SK-N-SH (cell line): ENCODE results near the gene PHKB. TPM values are rescaled to one million over a fixed set of nuclear protein-coding genes. Genes with fewer than 3 reads are reported as not detected.

Experiments used
- CTCF ChIA-PET: fragments of 300-600, 350-600 bp; formaldehyde crosslinking; extraction: SDS; loops from one replicate; lab custom pipeline; 2021; lab: Yijun Ruan, JAX
- POLR2A ChIA-PET: fragments of 350-600 bp; sonication (Branson Sonifier 250); formaldehyde crosslinking; extraction: SDS; loops from one replicate; lab custom pipeline; 2020; ENCODE audit warnings: antibody characterized with exemption, inconsistent platforms; lab: Yijun Ruan, JAX
- DNase-seq: peaks from one replicate; pipeline ENCODE4 v3.0.0; 2012
- H2AFZ ChIP-seq: fragments of 200-600 bp; sonication (generic); 2 replicates; pipeline ENCODE4 v1.8.1; 2016; ENCODE audit warnings: antibody characterized with exemption, mild to moderate bottlenecking, low read depth
- H3F3A ChIP-seq: fragments of 200-600 bp; sonication (generic); replicated peaks from 2 replicates; pipeline ENCODE3; 2016; ENCODE audit warnings: antibody characterized with exemption, mild to moderate bottlenecking; ENCODE audit not compliant: insufficient read depth
- H3K27ac ChIP-seq, 2 experiments: fragments of 200-500 bp in 1 of 2; fragments of 200-600 bp in 1 of 2; sonication (Bioruptor generic) in 1 of 2; sonication (generic), shearing (Covaris generic) in 1 of 2; 2 replicates each; pipeline versions ENCODE4 v1.5.1 to v1.6.1; 2014 to 2016; ENCODE audit warnings: low read depth in 2 of 2, inconsistent platforms in 1 of 2, low read length in 1 of 2, mild to moderate bottlenecking in 1 of 2, mixed read lengths in 1 of 2
- H3K27me3 ChIP-seq: fragments of 200-600 bp; sonication (generic), shearing (Covaris generic); 2 replicates; pipeline ENCODE4 v1.6.1; 2016; ENCODE audit warnings: mixed run types; ENCODE audit not compliant: insufficient read depth
- H3K36me3 ChIP-seq, 2 experiments: fragments of 200-500 bp in 1 of 2; fragments of 200-600 bp in 1 of 2; sonication (Bioruptor generic) in 1 of 2; sonication (generic) in 1 of 2; replicated peaks in 1 of 2; 2 replicates each; pipeline versions ENCODE3 to v1.5.1; 2014 to 2016; ENCODE audit warnings: low read length in 1 of 2, mild to moderate bottlenecking in 1 of 2; ENCODE audit not compliant: insufficient read depth in 2 of 2, control insufficient read depth in 1 of 2
- H3K4me1 ChIP-seq, 2 experiments: fragments of 200-500 bp in 1 of 2; fragments of 200-600 bp in 1 of 2; sonication (Bioruptor generic) in 1 of 2; sonication (generic), shearing (Covaris generic) in 1 of 2; 2 replicates each; pipeline versions ENCODE4 v1.5.1 to v1.6.1; 2014 to 2016; ENCODE audit warnings: low read depth in 1 of 2, low read length in 1 of 2, mixed run types in 1 of 2; ENCODE audit not compliant: insufficient read depth in 2 of 2, control insufficient read depth in 1 of 2
- H3K4me2 ChIP-seq: fragments of 200-600 bp; sonication (generic), shearing (Covaris generic); 2 replicates; pipeline ENCODE4 v1.6.1; 2017; ENCODE audit warnings: mixed run types
- H3K4me3 ChIP-seq, 2 experiments: fragments of 200-500 bp in 1 of 2; fragments of 200-600 bp in 1 of 2; sonication (Bioruptor generic) in 1 of 2; sonication (generic), shearing (Covaris generic) in 1 of 2; 2 replicates each; pipeline versions ENCODE4 v1.5.1 to v1.8.1; 2014 to 2016; ENCODE audit warnings: low read depth in 2 of 2, inconsistent platforms in 1 of 2, low read length in 1 of 2, mild to moderate bottlenecking in 1 of 2, mixed read lengths in 1 of 2, moderate library complexity in 1 of 2
- H3K79me2 ChIP-seq: fragments of 200-600 bp; sonication (generic); 2 replicates; pipeline ENCODE4 v1.8.1; 2017; ENCODE audit warnings: mild to moderate bottlenecking; ENCODE audit not compliant: insufficient read depth
- H3K9ac ChIP-seq: fragments of 200-600 bp; sonication (generic); 2 replicates; pipeline ENCODE4 v1.6.1; 2017; ENCODE audit warnings: mixed run types
- H3K9me2 ChIP-seq: fragments of 200-600 bp; sonication (generic); 2 replicates; pipeline ENCODE4 v1.6.1; 2017; ENCODE audit warnings: mixed run types
- H3K9me3 ChIP-seq: fragments of 200-600 bp; sonication (generic); 2 replicates; pipeline ENCODE4 v1.6.1; 2017; ENCODE audit warnings: mixed run types, mild to moderate bottlenecking, moderate library complexity
- H4K20me1 ChIP-seq: fragments of 200-600 bp; sonication (generic); 2 replicates; pipeline ENCODE4 v1.6.1; 2017; ENCODE audit warnings: mild to moderate bottlenecking, mixed run types; ENCODE audit not compliant: insufficient read depth
- CHD2 ChIP-seq: fragments of 150-350 bp; IDR thresholded peaks from 2 replicates; pipeline ENCODE4 v1.6.1; 2018; ENCODE audit warnings: low read length; ENCODE audit not compliant: partially characterized antibody
- ELF1 ChIP-seq: IDR thresholded peaks from 2 replicates; pipeline ENCODE4 v1.4.0; 2012
- EP300 ChIP-seq, 2 experiments: IDR thresholded peaks; 2 replicates each; pipeline versions ENCODE4 v1.4.0 to v1.6.1; 2012; ENCODE audit warnings: borderline replicate concordance in 1 of 2, low read depth in 1 of 2, low read length in 1 of 2
- EZH2phosphoT487 ChIP-seq: fragments of 200-600 bp; sonication (generic); IDR thresholded peaks from 2 replicates; pipeline ENCODE4 v1.6.1; 2017; ENCODE audit warnings: low read depth, mixed run types, mild to moderate bottlenecking, antibody characterized with exemption, moderate library complexity, borderline replicate concordance
- FOXJ3 ChIP-seq: sonication (generic); formaldehyde crosslinking; IDR thresholded peaks from 2 replicates; pipeline ENCODE4 v1.5.1; 2020; ENCODE audit warnings: mild to moderate bottlenecking, missing genetic modification reagents
- GABPA ChIP-seq: IDR thresholded peaks from 2 replicates; pipeline ENCODE4 v1.4.0; 2012; ENCODE audit warnings: low read depth, mild to moderate bottlenecking
- NFIC ChIP-seq: IDR thresholded peaks from 2 replicates; pipeline ENCODE4 v1.4.0; 2012; ENCODE audit warnings: borderline replicate concordance
- NRF1 ChIP-seq: IDR thresholded peaks from 2 replicates; pipeline ENCODE4 v1.6.1; 2012; ENCODE audit warnings: low read depth, mild to moderate bottlenecking, low read length
- POLR2AphosphoS5 ChIP-seq: IDR thresholded peaks from 2 replicates; pipeline ENCODE4 v1.6.1; 2012; ENCODE audit warnings: low read depth, low read length
- RFX5 ChIP-seq: IDR thresholded peaks from 2 replicates; pipeline ENCODE4 v1.6.1; 2012; ENCODE audit warnings: mild to moderate bottlenecking, improper control_type of control experiment, low read length
- SIN3A ChIP-seq: IDR thresholded peaks from 2 replicates; pipeline ENCODE4 v1.6.1; 2012; ENCODE audit warnings: low read depth, mild to moderate bottlenecking, low read length, moderate library complexity, borderline replicate concordance
- SMC3 ChIP-seq: IDR thresholded peaks from 2 replicates; pipeline ENCODE4 v1.6.1; 2012; ENCODE audit warnings: low read depth, low read length, improper control_type of control experiment
- TEAD4 ChIP-seq: IDR thresholded peaks from 2 replicates; pipeline ENCODE4 v1.4.0; 2012; ENCODE audit warnings: mild to moderate bottlenecking, borderline replicate concordance; ENCODE audit not compliant: insufficient read depth
- YY1 ChIP-seq: IDR thresholded peaks from 2 replicates; pipeline ENCODE4 v1.4.0; 2012; ENCODE audit warnings: low read depth, mild to moderate bottlenecking
- WGBS: methylation state at CpG from one replicate; pipeline ENCODE4 v1.1.6; 2017; ENCODE audit warnings: low lambda C conversion rate; 5-methylcytosine and 5-hydroxymethylcytosine counted together
- polyA plus RNA-seq, 3 experiments: library from polyadenylated mRNA; depleted of rRNA; stranded (reverse); fragments of >200 nt; gene quantifications; 2 replicates each; pipeline ENCODE4 v1.2.3, GENCODE V29; 2012
- TF ChIP-seq, protein P1 (sequence below): IDR thresholded peaks from 2 replicates; pipeline ENCODE4 v1.4.0; 2012; ENCODE audit warnings: low read depth, borderline replicate concordance
- TF ChIP-seq, protein P2 (sequence below): IDR thresholded peaks from 2 replicates; pipeline ENCODE4; 2012
- TF ChIP-seq, protein P3 (sequence below): fragments of 150-350 bp; IDR thresholded peaks from 2 replicates; pipeline ENCODE4 v1.6.1; 2016; ENCODE audit warnings: mild to moderate bottlenecking, low read depth, low read length
- TF ChIP-seq, protein P4 (sequence below): IDR thresholded peaks from 2 replicates; pipeline ENCODE4 v1.4.0; 2012; ENCODE audit warnings: low read depth, borderline replicate concordance
- TF ChIP-seq, protein P5 (sequence below): fragments of 150-350 bp; IDR thresholded peaks from 2 replicates; pipeline ENCODE4 v1.6.1; 2017; ENCODE audit warnings: antibody characterized with exemption, low read length, low read depth, borderline replicate concordance
- TF ChIP-seq, protein P6 (sequence below): fragments of 200-600 bp; sonication (generic); IDR thresholded peaks from 2 replicates; pipeline ENCODE4 v1.6.1; 2017; ENCODE audit warnings: antibody characterized with exemption, mild to moderate bottlenecking, moderate library complexity

The PHKB gene
- polyA plus RNA-seq, 1 of the 3 experiments (the other 2 are of a cell fraction) = 20.8 TPM

DNA sequence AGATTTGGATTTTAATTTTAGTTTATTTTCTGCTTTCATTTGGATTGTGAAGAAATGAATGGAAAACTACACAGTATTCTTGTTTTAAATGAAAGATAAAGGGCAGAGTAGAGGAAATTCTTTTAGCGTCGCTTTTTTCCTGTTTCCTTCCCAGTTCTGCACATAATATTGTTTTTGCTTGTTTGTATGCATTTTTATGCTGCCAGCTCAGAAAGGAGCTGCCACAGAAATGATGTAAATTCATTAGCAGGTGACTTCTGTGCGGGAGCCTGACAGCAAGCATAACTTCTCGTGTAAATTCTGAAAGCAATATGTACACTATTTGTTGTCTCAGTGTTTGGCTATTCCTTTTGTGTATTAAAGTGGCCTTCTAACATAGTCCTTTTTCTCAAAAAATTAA lies 234.6 kb downstream of the PHKB start:
- H3K4me3 ChIP-seq = no peak overlapping the region
- no peaks in the 10 kb centered on the region for H3K9me3 ChIP-seq
- DNase-seq = no peak
- H3K36me3 ChIP-seq = peaks cover 25 to 52% of the 10 kb centered on the region in 2 experiments
- CTCF ChIA-PET = no interaction called here
- no peak overlapping the region for H3K4me2 ChIP-seq
- POLR2A ChIA-PET = no interaction called here
- H3F3A ChIP-seq = no peaks in the 10 kb centered on the region
- no peak overlapping the region for H3K27ac ChIP-seq
- no peaks in the 10 kb centered on the region for H3K27me3 ChIP-seq
- H3K4me1 ChIP-seq = no peaks in the 10 kb centered on the region
- TF ChIP-seq POLR2AphosphoS5 (no peak), EZH2phosphoT487 (no peak), SMC3 (no peak), RFX5 (no peak), NFIC (no peak), CHD2 (no peak), ELF1 (no peak), SIN3A (no peak), NRF1 (no peak), TEAD4 (no peak), GABPA (no peak), FOXJ3 (no peak), YY1 (no peak), EP300 (IDR thresholded peaks at IDR 0.05; ENCODE audit: borderline replicate concordance in 1 of 2, low read depth in 1 of 2, low read length in 1 of 2) (no peak)
- TF ChIP-seq, protein P1, sequence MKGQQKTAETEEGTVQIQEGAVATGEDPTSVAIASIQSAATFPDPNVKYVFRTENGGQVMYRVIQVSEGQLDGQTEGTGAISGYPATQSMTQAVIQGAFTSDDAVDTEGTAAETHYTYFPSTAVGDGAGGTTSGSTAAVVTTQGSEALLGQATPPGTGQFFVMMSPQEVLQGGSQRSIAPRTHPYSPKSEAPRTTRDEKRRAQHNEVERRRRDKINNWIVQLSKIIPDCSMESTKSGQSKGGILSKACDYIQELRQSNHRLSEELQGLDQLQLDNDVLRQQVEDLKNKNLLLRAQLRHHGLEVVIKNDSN = no peak
- TF ChIP-seq, protein P2, sequence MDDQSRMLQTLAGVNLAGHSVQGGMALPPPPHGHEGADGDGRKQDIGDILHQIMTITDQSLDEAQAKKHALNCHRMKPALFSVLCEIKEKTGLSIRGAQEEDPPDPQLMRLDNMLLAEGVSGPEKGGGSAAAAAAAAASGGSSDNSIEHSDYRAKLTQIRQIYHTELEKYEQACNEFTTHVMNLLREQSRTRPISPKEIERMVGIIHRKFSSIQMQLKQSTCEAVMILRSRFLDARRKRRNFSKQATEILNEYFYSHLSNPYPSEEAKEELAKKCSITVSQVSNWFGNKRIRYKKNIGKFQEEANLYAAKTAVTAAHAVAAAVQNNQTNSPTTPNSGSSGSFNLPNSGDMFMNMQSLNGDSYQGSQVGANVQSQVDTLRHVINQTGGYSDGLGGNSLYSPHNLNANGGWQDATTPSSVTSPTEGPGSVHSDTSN = no peak
- TF ChIP-seq, protein P3, sequence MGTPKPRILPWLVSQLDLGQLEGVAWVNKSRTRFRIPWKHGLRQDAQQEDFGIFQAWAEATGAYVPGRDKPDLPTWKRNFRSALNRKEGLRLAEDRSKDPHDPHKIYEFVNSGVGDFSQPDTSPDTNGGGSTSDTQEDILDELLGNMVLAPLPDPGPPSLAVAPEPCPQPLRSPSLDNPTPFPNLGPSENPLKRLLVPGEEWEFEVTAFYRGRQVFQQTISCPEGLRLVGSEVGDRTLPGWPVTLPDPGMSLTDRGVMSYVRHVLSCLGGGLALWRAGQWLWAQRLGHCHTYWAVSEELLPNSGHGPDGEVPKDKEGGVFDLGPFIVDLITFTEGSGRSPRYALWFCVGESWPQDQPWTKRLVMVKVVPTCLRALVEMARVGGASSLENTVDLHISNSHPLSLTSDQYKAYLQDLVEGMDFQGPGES = no peak
- H2AFZ ChIP-seq = no peak overlapping the region
- 98% methylated on average over 4 of the region's 4 CpGs for WGBS
- no peaks in the 10 kb centered on the region for H3K79me2 ChIP-seq
- H4K20me1 ChIP-seq = no peaks in the 10 kb centered on the region
- no peak overlapping the region for H3K9ac ChIP-seq
- H3K9me2 ChIP-seq = no peaks in the 10 kb centered on the region

DNA sequence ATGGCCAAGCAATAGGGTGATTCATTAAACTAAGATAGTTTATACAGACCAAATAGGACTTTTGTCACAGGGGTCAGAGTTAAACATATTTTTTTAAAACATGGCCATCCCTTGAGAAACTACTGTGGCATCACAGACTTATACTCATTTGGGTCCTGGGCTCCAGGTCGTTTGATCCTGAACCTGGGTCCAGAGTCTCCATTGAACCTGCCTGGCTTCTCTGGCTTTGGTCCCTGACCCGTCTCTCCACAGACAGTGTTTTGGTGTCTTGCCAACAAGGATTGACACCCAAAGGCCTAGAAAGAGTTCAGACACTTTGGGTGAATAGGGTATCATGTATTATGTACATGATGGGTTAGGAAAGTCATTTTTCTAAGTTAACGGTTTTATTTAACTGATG lies 236.7 kb downstream of the PHKB start:
- H3K79me2 ChIP-seq = no peaks in the 10 kb centered on the region
- H3K4me3 ChIP-seq = no peak overlapping the region
- H3K27me3 ChIP-seq = no peaks in the 10 kb centered on the region
- DNase-seq = no peak
- no peaks in the 10 kb centered on the region for H3K9me2 ChIP-seq
- WGBS = 79% methylated on average over 3 of the region's 3 CpGs
- no peaks in the 10 kb centered on the region for H3K9me3 ChIP-seq
- no peak overlapping the region for H2AFZ ChIP-seq
- H4K20me1 ChIP-seq = no peaks in the 10 kb centered on the region
- H3K36me3 ChIP-seq = peaks cover 21 to 52% of the 10 kb centered on the region in 2 experiments
- no peaks in the 10 kb centered on the region for H3F3A ChIP-seq
- H3K4me1 ChIP-seq = no peaks in the 10 kb centered on the region
- no peak overlapping the region for H3K27ac ChIP-seq
- H3K9ac ChIP-seq = no peak overlapping the region
- no peak overlapping the region for H3K4me2 ChIP-seq
- POLR2A ChIA-PET = no interaction called here
- CTCF ChIA-PET = no interaction called here
- TF ChIP-seq, protein P4, sequence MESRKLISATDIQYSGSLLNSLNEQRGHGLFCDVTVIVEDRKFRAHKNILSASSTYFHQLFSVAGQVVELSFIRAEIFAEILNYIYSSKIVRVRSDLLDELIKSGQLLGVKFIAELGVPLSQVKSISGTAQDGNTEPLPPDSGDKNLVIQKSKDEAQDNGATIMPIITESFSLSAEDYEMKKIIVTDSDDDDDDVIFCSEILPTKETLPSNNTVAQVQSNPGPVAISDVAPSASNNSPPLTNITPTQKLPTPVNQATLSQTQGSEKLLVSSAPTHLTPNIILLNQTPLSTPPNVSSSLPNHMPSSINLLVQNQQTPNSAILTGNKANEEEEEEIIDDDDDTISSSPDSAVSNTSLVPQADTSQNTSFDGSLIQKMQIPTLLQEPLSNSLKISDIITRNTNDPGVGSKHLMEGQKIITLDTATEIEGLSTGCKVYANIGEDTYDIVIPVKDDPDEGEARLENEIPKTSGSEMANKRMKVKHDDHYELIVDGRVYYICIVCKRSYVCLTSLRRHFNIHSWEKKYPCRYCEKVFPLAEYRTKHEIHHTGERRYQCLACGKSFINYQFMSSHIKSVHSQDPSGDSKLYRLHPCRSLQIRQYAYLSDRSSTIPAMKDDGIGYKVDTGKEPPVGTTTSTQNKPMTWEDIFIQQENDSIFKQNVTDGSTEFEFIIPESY = no peak
- TF ChIP-seq, protein P5, sequence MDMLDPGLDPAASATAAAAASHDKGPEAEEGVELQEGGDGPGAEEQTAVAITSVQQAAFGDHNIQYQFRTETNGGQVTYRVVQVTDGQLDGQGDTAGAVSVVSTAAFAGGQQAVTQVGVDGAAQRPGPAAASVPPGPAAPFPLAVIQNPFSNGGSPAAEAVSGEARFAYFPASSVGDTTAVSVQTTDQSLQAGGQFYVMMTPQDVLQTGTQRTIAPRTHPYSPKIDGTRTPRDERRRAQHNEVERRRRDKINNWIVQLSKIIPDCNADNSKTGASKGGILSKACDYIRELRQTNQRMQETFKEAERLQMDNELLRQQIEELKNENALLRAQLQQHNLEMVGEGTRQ = no peak
- TF ChIP-seq, protein P3 = no peak
- TF ChIP-seq, protein P6, sequence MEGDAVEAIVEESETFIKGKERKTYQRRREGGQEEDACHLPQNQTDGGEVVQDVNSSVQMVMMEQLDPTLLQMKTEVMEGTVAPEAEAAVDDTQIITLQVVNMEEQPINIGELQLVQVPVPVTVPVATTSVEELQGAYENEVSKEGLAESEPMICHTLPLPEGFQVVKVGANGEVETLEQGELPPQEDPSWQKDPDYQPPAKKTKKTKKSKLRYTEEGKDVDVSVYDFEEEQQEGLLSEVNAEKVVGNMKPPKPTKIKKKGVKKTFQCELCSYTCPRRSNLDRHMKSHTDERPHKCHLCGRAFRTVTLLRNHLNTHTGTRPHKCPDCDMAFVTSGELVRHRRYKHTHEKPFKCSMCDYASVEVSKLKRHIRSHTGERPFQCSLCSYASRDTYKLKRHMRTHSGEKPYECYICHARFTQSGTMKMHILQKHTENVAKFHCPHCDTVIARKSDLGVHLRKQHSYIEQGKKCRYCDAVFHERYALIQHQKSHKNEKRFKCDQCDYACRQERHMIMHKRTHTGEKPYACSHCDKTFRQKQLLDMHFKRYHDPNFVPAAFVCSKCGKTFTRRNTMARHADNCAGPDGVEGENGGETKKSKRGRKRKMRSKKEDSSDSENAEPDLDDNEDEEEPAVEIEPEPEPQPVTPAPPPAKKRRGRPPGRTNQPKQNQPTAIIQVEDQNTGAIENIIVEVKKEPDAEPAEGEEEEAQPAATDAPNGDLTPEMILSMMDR = no peak
- no peak for TF ChIP-seq CHD2
